Mononuclear cell (primary cell): ENCODE measurements around the gene PPM1M. TPM values are rescaled to one million over a fixed set of nuclear protein-coding genes. Genes with fewer than 3 reads are reported as not detected.

ENCODE experiments used
- H3K27me3 ChIP-seq: 2 replicates; pipeline ENCODE4 v1.6.0; 2011; ENCODE audit warnings: low read length, control low read depth; ENCODE audit not compliant: insufficient read depth
- H3K4me1 ChIP-seq: 2 replicates; pipeline ENCODE4 v1.5.1; 2011; ENCODE audit warnings: mild to moderate bottlenecking, low read length, control low read depth; ENCODE audit not compliant: insufficient read depth
- H3K4me3 ChIP-seq: 2 replicates; pipeline ENCODE4 v1.5.1; 2011; ENCODE audit warnings: mild to moderate bottlenecking, low read length, moderate library complexity
- H3K9me3 ChIP-seq: 2 replicates; pipeline ENCODE4 v1.5.1; 2011; ENCODE audit warnings: low read depth, mild to moderate bottlenecking, control low read depth, low read length
- total RNA-seq: library from RNA; depleted of rRNA; stranded (reverse); fragments of >200 nt; gene quantifications from one replicate; pipeline ENCODE4 v1.2.3, GENCODE V29; 2012

Gene PPM1M
- total RNA-seq, 1 donor, result 31.2 TPM

- Histone ChIP-seq H3K27me3 (no peaks in the 10 kb centered on the region), H3K4me3 (no peak overlapping the region), H3K4me1 (peaks cover 56% of the 10 kb centered on the region), H3K9me3 (no peaks in the 10 kb centered on the region)
Observed at GRCh38 chr3:52232279-52233107, 13.1 kb upstream of the PPM1M start.

- Histone ChIP-seq H3K27me3 (no peaks in the 10 kb centered on the region), H3K9me3 (no peaks in the 10 kb centered on the region), H3K4me3 (no peak overlapping the region), H3K4me1 (peaks cover 62% of the 10 kb centered on the region)
Observed at GRCh38 chr3:52233108-52233591, 12.4 kb upstream of the PPM1M start.

GRCh38 chr3:52233968-52234367 lies 11.6 kb upstream of the PPM1M start:
- Histone ChIP-seq H3K9me3 (no peaks in the 10 kb centered on the region), H3K4me1 (peaks cover 67% of the 10 kb centered on the region), H3K4me3 (no peak overlapping the region), H3K27me3 (no peaks in the 10 kb centered on the region)

DNA sequence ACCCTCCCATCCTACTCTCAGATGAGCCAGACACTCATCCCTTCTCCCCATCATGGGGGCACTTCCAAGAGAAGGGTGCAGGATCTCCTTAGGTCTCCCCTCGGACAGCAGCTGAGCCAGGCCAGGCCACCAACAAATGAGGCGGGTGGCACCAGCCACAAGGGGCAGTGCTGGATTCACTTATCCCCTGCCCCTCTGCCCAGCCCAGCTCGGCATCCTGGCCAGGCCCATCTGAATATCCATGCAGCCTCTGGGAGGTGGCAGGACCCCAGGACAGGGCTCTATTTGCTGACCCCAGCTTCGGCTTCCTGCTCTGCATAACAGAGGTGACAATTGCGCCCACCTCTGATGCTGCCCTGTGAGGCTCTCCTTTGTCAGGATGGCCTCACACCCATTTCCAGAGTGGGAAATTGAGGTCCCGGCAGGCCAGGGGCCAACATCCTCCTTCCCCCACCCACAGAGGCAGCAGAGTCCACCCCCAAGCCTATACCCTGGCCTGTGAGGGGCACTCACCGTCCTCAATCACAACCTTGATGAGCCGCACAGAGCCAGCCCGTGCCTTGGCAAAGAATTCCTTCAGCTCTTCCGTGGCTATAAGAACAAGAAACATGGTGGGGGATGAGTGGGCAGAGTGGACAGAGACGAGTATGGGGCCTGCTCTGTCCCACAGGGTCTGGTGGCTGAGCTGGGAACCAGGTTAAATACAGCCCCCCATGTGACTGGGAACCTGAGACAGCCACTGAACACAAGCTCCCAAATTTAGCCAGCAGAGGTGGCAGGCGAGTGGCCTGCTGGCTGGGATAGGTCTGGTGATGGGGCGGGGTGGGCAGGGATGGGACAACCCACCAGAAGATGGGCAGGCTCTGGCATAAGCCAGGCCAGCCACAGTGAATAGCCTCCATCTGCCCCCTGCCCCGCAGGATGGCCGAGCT lies 10.8 kb upstream of the PPM1M start:
- H3K4me1 ChIP-seq, result peaks cover 71% of the 10 kb centered on the region
- no peaks in the 10 kb centered on the region for H3K9me3 ChIP-seq
- no peak overlapping the region for H3K4me3 ChIP-seq
- H3K27me3 ChIP-seq, result no peaks in the 10 kb centered on the region

GRCh38 chr3:52236424-52236886 lies 9.1 kb upstream of the PPM1M start:
- H3K9me3 ChIP-seq, result no peaks in the 10 kb centered on the region
- no peaks in the 10 kb centered on the region for H3K27me3 ChIP-seq
- no peak overlapping the region for H3K4me3 ChIP-seq
- peaks cover 85% of the 10 kb centered on the region for H3K4me1 ChIP-seq

DNA sequence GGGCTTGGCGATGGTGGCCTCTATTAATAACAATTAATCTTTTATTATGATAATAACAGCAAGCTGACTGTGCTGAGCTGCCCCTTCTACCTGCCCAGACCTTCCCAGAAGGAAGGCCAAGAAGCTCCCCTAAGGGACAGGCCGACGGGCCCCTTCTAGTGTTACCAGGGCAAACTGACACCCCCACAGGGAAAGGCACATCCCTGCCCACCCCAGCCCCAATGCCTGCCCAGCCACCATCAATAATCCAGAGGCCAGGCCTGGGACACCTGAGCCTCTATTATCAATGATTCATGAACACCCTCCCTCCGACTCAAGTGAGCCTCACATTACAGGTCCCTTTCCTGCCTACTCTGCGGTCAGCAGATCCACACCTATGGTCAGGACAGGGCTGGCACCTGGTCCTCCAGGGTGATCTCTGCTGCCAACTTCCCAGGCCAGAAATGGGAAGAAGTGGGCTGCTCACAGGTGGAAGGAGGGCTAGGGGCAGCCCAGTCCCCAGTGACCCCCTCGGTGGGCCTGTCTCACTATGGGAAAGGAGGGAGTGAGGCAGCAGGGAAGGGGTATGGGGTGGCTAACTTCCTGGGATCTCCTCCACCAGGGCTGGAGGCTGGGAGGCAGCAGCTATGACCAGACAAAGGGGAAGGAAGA lies 8.4 kb upstream of the PPM1M start:
- peak overlapping the region; percentile 93 for H3K4me3 ChIP-seq
- no peaks in the 10 kb centered on the region for H3K9me3 ChIP-seq
- no peaks in the 10 kb centered on the region for H3K27me3 ChIP-seq
- H3K4me1 ChIP-seq, result peaks cover 80% of the 10 kb centered on the region

DNA sequence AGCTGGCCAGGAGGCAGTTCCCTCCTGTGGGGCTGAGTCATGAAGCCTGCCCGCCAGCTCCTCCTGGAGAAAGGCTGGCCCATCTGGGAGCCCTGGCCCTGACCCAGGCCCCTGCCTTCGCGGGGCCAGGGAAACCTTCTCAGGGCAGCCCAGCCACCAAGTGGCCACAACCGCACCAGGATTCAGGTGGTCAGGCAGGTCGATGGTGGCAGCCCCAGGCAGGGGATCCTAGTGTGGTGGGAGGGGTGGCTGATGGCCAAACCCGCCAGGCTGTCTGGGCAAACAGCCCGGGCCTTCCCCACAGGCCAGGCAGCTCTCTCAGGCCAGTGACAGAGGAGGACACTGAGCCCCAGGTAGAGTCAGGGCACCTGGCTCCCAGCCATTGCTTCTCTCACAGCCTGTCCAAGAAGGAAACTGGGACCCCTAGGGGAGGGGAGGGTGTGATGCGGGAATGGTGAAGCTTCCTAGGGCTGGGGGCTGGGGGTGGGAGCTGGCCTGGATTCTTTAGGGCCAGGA lies 7.8 kb upstream of the PPM1M start:
- no peaks in the 10 kb centered on the region for H3K27me3 ChIP-seq
- H3K4me1 ChIP-seq, result peaks cover 74% of the 10 kb centered on the region
- H3K4me3 ChIP-seq, result peak overlapping the region; percentile 93
- no peaks in the 10 kb centered on the region for H3K9me3 ChIP-seq

DNA sequence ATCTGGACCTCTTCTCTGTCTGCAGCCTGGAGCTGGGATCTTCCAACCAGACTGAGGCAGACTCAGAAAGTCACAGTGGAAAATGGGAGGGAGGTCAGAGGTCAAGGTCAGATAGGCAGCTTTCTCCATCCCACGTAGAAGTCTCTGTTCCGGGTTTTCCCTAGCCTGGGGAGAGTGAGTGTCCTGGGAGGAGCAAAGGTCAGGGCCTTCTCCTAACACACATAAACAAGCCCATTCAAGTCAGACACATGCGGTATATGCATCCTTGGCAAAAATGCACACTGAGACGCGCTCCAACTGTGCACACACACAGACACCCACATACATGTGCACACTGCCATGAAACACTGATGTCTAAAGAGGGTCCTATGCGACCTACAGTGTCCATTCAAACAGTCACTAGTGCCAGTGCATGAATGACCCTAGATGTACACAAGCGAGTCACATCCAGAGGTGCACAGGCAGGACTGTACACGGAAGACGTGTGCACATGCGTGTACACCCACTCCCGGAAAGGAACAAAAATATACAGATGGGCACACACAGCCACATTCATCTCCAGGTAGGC lies 7.3 kb upstream of the PPM1M start:
- H3K9me3 ChIP-seq, result no peaks in the 10 kb centered on the region
- H3K27me3 ChIP-seq, result no peaks in the 10 kb centered on the region
- peak overlapping the region; percentile 93 for H3K4me3 ChIP-seq
- peaks cover 73% of the 10 kb centered on the region for H3K4me1 ChIP-seq

DNA sequence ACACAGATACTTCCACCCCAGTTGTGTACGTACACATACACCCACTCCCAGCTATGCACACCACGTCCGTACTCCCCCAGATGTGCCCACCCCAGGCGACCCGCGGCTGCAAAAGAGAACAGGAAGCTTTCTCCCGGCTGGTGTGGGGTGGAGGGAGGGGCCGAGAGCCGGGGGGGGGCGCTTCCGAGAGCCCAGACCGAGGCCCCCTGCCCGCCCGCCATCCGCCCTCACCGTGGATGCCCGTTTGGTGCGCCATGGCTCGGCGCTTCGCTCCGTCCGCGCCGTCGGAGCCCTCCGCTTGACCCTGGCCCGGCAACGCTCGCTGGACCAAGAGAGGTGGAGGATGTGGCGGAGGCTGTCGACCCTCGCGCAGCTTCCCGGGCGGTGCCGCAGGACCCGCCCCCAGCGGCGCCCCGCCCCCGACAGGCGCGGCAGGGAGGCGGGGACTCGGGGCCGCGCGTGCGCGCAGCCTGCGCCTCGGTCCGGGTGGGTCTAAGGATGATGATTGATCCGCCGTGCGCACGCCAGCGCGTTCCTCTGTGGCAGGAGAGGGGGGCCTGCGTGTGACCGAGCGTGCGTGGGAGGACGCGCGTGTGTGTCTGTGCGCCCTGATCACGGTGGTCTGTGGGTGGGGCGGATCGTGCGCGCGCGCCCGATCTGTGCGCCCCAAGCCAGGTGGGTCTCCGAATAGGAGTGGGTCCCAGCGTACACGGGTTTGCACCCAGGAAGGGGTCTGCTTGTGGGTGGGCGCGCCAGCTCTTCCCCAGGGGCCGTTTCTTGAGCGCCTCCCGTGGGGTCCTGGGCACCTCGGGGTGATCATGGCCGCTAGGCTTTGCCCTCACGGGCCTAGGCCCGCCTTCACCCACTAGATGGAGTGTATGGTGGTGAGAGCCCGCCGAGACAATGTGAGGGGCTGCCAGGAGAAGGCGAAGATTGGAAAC lies 6.5 kb upstream of the PPM1M start, which contains the start of gene TWF2:
TSS of gene TWF2 (minus strand) at position 398 of the 941 bp plus-strand sequence. CDS start at position 256, 142 bp downstream.
- Histone ChIP-seq H3K27me3 (no peaks in the 10 kb centered on the region), H3K4me3 (peak within 1 kb of the TSS; percentile 93), H3K9me3 (no peaks in the 10 kb centered on the region), H3K4me1 (peaks cover 78% of the 10 kb centered on the region)

- Histone ChIP-seq H3K9me3 (no peaks in the 10 kb centered on the region), H3K4me3 (peak overlapping the region; percentile 93), H3K27me3 (no peaks in the 10 kb centered on the region), H3K4me1 (peaks cover 79% of the 10 kb centered on the region)
Observed at GRCh38 chr3:52240059-52240885, 5.3 kb upstream of the PPM1M start.

GRCh38 chr3:52240886-52241370 lies 4.6 kb upstream of the PPM1M start:
- Histone ChIP-seq H3K4me3 (no peak overlapping the region), H3K9me3 (no peaks in the 10 kb centered on the region), H3K4me1 (peaks cover 76% of the 10 kb centered on the region), H3K27me3 (no peaks in the 10 kb centered on the region)

- peaks cover 76% of the 10 kb centered on the region for H3K4me1 ChIP-seq
- H3K9me3 ChIP-seq, result no peaks in the 10 kb centered on the region
- no peaks in the 10 kb centered on the region for H3K27me3 ChIP-seq
- H3K4me3 ChIP-seq, result no peak overlapping the region
Observed at GRCh38 chr3:52242039-52242438, 3.5 kb upstream of the PPM1M start.
